GM03348 (cell line): ENCODE data around the gene AQP12A.
"Not testable (repeated sequence)": the region's sequence is repeated elsewhere in the genome, so short reads cannot be mapped to it uniquely, and the experiment has no call there.

Experiments used
- DNase-seq: peaks from one replicate; pipeline ENCODE4 v3.0.0; 2012; ENCODE audit warnings: low spot score

The AQP12A gene

DNA sequence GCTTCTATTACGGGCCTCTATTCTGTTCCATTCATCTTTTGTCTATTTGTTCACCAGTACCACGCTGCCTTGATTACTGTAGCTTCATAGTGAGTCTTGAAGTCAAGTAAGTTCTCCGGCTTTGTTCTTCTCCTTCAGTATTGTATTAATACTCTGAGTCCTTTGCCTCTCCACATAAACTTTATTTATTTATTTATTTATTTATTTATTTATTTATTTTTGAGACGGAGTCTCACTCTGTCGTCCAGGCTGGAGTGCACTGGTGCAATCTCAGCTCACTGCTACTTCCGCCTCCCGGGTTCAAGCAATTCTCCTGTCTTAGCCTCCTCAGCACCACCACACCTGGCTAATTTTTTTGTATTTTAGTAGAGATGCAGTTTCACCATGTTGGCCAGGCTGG is 31.8 kb upstream of the AQP12A start:
- DNase-seq: not testable (repeated sequence)

DNA sequence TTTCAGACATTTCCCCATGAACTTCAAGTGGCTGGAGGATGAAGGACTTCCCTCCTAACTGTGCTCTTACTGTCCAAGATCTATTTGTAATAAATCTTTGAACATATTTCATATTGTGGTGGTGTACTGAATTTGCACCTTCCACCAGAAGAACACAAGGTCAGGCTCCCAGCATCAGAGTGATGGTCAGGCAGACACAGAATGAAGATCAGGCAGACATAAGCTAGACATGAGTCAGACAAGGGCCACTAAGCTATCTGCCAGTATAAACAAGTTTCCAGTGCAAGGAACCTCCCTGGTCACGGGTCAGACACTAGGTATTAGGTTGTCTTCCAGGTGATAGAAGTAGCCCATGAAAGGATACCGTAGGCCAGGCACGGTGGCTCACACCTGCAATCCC is 29.0 kb upstream of the AQP12A start:
- DNase-seq: no peak

DNA sequence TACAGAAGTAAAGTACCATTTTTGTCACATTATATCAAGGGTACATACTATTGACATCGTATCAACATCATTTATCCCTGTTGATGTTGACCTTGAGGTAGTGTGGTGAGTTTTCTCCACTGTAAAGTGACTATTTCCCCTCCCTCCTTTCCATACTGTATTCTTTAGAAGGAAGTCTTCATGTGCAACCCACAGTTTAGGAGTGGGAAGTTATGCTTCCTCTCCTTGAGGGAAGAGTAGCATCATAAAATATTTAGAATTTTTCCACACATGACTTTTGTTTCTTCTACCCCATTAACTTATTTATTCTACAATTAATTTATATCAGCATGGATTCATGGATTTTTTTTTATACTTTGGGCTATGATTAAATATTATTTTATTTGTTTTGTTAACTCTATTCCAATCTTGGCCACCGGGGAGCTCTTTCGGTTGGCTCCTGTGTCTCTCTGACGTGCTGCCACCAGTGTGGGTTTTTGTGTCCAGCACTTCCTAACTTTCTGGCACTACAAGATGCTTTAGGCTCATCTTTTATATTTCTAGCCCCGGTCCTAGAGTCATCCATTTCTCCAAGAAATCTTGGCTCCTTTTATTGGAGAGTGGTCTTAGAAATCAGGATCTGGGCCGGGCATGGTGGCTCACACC is 28.0 kb upstream of the AQP12A start:
- DNase-seq: no peak

DNA sequence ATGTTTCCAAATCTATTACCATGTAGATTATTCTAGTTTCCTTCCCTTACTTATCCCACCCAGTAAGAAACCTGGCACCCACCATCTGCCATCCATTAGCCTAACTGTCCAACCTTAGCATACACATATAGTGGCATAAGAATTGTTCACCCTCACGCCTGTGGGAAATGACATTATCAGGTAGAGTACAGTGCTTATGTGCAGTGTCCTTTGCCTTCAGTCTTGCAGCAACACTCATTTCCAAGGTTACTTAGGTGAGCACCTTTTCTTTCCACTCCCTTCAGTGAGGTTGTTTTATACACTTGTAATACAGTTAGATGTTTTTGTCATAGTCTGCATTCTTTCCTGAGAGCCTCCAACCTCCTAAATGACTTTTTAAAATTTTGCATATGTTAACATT is 27.0 kb upstream of the AQP12A start:
- no peak for DNase-seq

DNA sequence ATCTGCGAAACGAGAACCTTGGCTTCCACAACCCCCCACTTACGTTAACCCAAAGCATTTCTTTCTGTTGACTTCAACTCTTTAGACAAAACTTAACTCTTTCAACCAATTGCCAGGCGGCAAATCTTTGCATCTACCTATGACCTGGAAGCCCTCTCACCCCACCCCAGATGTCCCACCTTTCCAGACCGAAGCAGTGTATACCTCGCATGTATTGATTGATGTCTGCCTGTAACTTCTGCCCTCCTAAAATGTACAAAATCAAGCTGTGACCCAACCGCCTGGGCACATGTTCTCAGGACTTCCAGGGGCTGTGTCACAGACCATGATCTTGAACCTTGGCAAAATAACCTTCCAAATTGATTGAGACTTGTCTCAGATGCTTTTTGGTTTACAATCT is 21.3 kb upstream of the AQP12A start:
- no peak for DNase-seq

DNA sequence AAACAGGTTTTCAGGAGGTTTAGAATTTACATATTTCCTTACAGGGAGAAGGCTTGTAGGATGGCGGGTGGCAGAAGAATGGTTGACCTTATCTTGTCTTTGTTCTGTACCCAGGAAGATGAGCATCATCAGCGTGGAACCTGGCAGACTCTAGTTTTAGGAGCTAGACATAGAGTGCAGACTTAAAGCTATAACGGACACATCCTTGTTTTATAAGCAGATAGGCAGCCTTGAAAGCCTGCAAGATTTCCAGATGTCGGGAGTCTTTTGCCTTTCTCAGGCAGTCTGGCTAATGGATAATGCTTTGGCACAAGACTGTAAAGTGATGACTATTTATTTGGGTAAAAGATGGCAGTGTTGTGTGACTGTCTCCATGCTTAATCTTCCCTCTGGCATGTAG is 20.7 kb upstream of the AQP12A start:
- DNase-seq: no peak

DNA sequence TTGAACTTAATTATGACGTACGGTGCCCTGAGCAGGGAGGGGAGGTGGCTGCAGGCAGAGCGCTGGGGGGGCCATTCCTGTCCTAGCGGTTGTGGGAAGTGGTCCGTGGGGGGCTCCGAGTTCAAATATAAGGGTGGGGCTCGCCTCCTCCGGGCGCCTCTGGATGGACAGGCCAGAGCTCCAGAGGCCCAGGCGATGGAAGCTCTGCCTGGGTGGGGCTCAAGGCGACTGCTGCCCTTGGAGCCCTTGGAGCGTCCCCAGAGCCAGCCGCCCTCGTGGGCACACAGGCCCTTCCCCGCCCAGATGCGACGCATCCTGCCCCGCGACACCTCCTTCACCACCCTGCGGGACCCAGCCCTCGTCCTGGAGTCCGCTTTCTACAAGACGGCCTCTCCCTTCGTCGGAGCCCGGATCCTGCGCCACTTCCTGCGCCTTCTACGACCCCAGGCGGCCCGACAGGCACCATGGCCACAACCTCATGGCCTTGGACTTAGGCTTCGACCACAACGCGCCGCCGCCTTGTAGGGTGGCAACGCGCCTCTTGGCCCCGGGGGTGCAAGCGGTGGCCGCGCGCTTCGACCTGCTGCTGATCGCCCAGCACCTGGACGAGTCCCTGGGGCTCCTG is 19.5 kb upstream of the AQP12A start:
- DNase-seq: no peak

DNA sequence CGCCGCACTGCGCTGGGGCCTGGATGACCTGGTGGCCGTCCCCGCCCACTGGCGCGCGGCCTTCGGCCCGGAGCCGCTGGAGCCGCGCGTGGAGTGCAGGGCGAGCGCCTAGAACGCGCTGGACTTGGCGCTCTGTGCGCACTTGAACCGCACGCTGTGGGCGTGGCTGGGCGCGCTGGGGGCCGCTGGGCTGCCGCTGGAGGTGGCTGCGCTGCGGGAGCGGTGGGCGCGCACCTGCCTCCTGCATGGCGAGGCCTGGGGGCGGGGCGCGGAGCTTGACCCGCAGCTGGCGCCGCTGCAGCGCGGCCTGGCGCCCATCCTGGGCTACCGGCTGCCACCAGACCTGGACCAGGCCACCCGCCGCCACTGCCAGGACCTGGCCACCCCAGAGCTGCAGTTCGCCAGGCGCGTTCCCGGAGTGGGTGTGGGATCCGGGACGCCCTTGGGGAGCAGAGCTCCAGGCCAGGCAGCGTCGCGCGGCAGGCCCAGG is 18.9 kb upstream of the AQP12A start:
- DNase-seq: no peak

DNA sequence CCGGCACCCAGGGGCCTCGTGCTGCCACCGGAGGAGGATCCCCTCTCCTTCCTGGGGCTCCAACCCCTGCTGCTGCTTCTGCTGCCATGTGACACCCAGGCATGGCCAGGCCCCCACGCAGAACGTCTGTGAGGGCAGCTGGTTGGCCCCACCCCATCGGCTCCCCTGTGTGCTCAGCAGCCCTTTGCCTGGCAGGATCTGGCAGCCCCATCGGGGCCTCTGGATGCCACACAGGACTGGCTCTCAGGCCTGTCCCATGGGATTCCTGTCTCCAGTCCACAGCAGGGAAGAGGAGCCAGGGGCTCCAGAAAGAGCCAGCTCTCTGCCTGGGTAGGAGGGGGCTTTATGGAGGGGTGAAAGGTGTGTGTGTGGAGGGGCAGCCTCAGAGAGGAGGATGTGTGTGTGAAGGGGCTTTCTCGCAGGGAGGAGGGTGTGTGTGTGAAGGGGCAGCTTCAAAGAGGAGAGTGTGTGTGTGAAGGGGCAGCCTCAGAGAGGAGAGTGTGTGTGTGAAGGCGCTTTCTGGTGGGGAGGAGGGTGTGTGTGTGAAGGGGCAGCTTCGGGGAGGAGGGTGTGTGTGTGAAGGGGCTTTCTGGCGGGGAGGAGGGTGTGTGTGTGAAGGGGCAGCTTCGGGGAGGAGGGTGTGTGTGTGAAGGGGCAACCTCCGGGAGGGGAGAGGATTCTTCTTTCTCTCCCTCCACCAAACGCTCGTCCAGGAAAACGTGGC is 17.0 kb upstream of the AQP12A start:
- DNase-seq: not testable (repeated sequence)

DNA sequence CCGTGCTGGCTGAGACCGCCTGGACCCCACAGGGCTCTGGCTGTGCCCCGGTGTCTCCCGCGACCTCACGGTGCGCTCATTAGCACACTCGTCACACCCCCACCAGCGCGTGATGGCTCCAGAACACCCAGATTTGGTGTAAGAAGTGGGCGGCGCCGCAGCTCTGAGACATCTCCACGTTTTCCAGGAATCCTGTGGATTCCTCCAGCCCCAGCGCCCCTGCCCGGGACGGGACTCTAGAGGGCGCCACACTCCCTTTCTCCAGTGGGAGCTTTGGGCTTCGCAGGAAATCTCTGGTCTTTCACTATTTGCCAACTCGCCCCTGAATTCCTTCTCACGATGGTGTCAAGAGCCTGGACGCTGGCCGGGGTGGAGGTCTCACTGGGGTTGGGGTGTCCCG is 16.3 kb upstream of the AQP12A start:
- not testable (repeated sequence) for DNase-seq

DNA sequence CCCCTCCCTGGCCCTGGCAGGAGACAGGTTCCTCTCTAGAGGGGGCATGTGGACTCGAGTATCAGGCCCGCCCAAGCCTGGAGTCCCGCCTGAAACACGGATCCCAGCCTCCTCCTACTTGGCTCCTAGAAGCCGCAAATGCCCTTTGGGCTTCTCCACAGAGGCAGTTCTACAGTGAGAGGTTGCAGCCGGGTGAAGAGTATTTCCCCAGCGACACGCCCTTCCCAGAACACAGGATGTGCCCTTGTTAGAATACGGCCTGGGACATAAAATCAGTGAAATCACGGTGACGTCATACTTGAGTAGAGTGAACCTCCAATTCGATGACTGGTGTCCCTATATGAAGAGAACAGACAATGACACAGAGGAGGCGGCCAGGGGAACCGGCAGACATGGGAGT is 13.6 kb upstream of the AQP12A start:
- not testable (repeated sequence) for DNase-seq

DNA sequence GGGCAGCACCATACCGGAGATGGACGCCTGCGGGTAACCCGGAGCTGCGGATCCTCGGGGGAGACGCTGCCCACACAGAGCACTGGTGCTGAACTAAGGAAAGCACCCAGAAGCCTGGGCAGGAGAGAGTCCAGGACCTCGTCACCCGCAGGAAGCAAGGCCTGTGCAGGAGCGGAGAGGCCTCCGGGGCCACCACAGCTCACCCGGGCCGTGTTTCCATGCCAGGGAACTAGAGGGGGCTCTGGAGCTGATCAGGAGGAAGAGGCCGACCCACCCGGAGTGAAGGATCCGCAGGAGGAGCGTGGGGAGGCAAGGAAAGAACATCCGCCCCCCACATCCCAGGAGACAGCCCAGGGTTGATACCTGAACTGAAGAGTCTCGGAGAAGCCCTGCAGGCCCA is 12.8 kb upstream of the AQP12A start:
- DNase-seq: not testable (repeated sequence)

DNA sequence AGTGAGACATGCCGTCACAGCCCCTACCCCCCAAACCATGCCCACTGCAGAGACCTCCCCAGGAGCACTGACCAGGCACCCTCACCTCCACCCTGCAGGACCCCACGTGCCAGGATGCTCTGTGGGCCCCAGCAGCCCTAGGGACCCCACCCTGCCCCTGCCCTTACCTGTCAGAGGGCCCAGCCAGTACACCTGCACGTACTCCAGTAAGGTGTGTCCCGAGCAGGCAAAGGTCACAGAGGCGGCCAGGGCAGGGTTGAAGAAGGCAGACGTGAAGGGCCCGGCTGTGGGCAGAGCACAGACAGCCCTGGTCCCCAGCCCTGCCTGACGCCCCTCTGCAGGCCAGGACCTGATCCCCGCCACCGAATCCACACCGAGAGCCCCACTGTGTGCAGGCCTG is 11.5 kb upstream of the AQP12A start:
- DNase-seq: not testable (repeated sequence)

DNA sequence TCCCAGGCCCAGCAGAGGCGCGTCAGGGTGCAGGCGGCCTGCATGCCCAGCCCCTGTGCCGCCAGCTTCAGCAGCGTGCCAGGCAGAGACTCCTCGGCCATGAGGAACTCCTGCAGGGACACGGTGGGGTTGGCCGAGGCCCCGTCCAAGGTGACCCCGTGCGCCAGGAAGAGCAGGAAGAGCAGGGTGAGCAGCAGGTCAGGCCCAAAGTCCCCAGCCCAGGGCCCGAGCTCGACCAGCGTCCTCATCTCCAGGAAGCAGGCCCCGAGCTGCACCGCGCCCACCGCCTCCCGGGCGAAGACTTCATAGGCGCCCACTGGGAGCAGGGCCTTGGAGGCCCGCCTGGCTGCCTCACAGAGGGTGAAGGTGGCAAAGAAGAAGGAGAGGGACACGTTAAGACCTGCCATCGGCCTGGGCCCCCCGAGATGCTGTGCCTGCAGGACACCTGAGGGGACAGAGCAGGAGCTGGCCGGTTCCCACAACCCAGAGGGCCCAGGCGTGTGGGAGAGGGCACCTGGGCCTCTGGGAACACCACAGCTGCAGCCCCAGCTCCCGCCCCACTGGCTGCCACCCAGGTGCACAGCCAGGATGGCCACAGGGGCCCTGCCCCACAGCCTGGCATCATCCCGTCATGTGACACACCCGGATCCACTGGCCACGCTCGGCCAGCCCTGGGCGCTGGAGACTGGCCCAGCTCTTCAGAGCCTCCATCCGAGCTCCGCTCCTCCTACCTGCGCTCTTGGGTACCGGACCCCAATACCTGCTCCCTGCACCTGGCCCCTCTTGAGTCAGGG is 9.0 kb upstream of the AQP12A start, which contains the start of gene AQP12B:
Gene AQP12B, minus strand, starts transcription at position 455 of the 794 bp plus-strand sequence. Its CDS starts 48 bp downstream, at position 407.
- DNase-seq: not testable (repeated sequence)

DNA sequence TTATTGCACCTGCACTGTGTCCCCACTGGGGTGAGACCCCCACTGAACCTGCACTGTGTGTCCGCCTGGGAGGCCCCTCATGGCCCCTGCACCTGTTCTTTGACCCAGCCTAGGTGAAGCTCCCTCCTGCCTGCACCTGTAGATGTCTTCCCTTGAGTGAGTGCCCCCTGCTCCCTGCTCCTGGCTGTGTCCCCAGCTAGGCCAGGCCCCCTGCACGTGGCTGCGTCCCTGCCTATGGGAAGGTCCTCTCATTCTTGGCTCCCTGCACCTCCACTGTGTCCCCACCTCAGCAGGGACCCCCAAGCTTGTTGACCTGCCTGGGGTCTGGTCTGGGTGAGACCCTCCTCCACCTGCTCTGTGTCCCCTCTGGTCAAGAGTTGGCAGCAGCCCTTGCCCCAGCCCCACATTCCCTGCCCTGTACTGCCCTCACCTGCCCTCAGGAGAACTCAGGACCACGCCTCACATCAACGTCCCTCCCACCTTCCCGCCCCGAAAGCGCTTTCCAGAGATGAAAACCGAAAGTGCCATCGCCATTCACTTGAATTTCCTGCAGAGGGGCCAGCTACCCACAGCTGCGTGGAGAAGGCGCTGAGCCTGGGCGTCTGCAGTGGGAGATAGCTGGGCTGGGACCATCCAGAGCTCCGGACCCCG is 8.2 kb upstream of the AQP12A start:
- not testable (repeated sequence) for DNase-seq

DNA sequence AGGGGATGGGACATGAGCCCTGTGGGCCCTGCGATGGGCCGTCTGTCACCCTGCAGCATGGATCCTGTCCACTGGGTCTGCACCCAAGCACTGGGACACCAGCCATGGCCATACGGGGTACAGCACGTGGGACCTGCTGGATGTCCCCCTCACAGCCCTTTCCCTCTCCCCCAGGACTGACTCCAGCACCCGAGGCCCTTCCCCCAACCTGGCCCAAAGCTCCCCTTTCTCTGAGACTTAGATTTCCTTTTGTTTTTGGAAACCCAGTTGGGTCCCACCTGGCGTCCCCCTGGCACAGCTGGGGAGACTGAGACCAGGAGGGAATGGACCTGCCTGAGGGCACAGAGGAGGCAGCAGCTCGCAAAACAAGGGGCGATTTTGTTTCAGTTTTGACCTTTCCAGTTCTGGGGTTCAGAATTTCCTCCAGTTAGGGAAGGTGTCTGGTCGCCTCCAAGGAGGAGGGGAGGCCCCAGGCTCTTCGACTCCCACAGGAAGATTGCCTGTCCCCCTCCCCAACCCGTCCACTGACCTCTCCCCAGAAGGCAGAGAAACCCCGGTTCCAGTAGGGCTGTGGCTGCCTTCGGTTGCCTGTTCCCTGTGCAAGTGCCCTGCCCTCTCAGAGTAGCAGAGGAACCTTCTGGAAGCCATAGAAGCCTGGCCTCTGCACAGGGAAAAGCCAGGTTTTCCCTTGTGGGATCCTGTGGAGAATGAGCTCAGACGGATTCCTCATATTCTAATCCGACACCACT is 7.5 kb upstream of the AQP12A start:
- not testable (repeated sequence) for DNase-seq

DNA sequence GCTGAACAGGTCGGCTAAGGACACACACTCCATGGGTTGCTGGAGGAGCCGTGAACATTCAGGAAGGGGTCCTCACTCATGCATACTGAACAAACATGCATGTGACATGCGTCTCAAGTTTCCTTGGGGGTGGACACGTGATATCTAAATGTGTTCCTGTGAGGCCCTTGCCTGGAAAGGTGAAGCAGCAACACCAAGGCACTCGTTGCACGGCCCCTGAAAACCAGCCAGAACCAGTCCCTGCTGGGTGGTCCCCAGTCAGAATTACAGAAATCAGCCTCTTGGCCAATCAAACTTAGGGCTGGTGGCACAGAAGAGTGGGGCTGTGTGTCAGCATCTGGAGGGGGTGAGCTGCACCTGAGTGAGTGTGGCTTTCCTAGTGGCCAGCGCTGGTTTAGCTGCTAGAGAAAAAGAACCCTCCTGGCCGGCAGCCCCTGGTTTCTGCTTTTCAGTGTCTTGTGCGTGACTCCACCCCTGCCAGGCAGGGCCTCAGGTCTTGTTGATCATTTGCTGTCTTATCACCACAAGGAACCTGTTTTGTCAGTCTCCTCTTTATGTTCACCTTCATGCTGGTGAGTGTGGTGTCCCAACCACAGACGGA is 5.8 kb upstream of the AQP12A start:
- no peak for DNase-seq

DNA sequence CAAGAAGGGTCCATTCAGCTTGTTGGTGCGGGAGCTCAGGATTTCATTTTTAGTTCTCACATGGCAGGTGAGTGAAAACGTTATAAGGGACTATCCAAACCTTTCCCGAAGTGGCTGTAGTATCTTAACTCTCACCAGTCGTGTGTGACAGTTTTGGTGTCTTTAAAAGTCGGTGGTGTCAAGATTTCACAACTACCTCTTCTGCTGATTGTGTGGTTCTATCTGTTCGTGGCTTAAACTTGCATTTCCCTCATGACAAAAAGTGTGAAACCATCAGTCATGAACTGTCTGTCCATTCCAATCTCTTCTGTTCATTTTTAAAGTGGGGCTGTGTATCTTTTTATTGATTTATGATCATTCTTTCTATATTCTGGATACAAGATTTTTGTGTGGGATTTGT is 5.2 kb upstream of the AQP12A start:
- DNase-seq: no peak

DNA sequence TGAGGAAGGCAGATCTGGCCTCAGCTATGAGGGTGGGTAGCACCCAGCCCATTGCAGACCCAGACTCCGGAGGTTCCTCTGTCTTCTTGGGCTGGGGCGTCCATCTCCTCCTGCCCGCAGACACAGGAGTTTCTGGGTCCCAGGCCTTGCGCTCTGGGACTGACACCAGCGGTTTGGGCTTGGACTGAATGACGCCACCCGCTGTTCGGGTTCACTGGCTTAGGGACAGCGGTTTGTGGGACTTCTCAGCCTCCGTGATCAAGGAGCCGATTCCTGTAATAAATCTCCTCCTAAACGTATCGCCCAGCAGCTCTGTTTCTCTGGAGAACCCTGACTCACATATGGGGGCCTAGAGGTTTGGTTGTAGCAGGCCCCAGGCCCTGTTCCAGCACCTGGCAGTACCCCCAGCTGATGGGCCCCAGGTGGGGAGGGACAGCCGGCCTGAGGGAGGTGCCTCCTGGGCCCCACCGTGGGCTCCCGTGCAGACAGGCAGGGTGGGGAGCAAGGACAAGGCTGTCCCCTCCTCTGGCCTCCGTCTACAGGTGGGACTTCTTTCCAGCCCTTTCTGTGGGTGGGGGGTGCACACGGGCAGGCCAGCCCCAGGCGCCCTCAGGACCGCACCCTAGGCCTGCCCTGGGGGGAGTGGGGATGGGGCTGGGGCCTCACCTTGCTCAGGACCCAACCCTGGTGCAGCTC is 4.5 kb upstream of the AQP12A start:
- DNase-seq: no peak
